Measurements from ENCODE around the gene EFCAB9.
"Not testable (repeated sequence)": the region's sequence is repeated elsewhere in the genome, so short reads cannot be mapped to it uniquely, and the experiment has no call there.

EFCAB9 gene

GRCh38 chr5:172188893-172189692, 4.9 kb upstream of the EFCAB9 start:
- DNase-seq, result no peak

GRCh38 chr5:172189693-172190296, 4.2 kb upstream of the EFCAB9 start:
- no peak for DNase-seq

- no peak for DNase-seq
These were observed 1.2 kb downstream of the EFCAB9 start for GRCh38 chr5:172194985-172195774.

GRCh38 chr5:172197775-172198174, 3.8 kb downstream of the EFCAB9 start:
- not testable (repeated sequence) for DNase-seq

GRCh38 chr5:172199446-172199845, 5.5 kb downstream of the EFCAB9 start:
- DNase-seq, result no peak

GRCh38 chr5:172200476-172200875, 6.5 kb downstream of the EFCAB9 start:
- DNase-seq, result no peak

GRCh38 chr5:172205984-172206383, 12.0 kb downstream of the EFCAB9 start:
- not testable (repeated sequence) for DNase-seq

- DNase-seq, result no peak
These were observed 13.5 kb downstream of the EFCAB9 start for GRCh38 chr5:172207511-172207910.

- no peak for DNase-seq
These were observed 15.7 kb downstream of the EFCAB9 start for GRCh38 chr5:172209714-172210113.

- no peak for DNase-seq
These were observed 17.7 kb downstream of the EFCAB9 start for GRCh38 chr5:172211676-172212075.

GRCh38 chr5:172213126-172213525, 19.2 kb downstream of the EFCAB9 start:
- no peak for DNase-seq

- no peak for DNase-seq
These were observed 22.4 kb downstream of the EFCAB9 start for GRCh38 chr5:172216345-172216744.

- DNase-seq, result no peak
These were observed 25.3 kb downstream of the EFCAB9 start for GRCh38 chr5:172219296-172219695.

GRCh38 chr5:172223901-172224873, 30.2 kb downstream of the EFCAB9 start:
- DNase-seq, result no peak

- DNase-seq, result no peak
These were observed 31.0 kb downstream of the EFCAB9 start for GRCh38 chr5:172224996-172225395.

- DNase-seq, result no peak
These were observed 35.9 kb downstream of the EFCAB9 start for GRCh38 chr5:172229904-172230303.

- DNase-seq, result no peak
These were observed 40.1 kb downstream of the EFCAB9 start for GRCh38 chr5:172234031-172234430.

GRCh38 chr5:172235132-172235780, 41.3 kb downstream of the EFCAB9 start:
- DNase-seq, result no peak

- DNase-seq, result no peak
These were observed 42.1 kb downstream of the EFCAB9 start for GRCh38 chr5:172235827-172236736.

GRCh38 chr5:172238334-172238733, 44.4 kb downstream of the EFCAB9 start:
- no peak for DNase-seq

GRCh38 chr5:172243302-172243701, 49.3 kb downstream of the EFCAB9 start:
- DNase-seq, result no peak
